Endothelial cell of umbilical vein (primary cell): ENCODE results near the gene SOX15. TPM values are rescaled to one million over a fixed set of nuclear protein-coding genes. Genes with fewer than 3 reads are reported as not detected.
A peak's percentile ranks its signal among the peaks of the same experiment; 100 is the strongest.

Experiments used
- Bru-seq: library from RNA; stranded (reverse); fragments of 400-500 nt; gene quantifications from one replicate; lab custom pipeline; 2021; lab: Mats Ljungman, UMichigan
- BruChase-seq, 2 experiments: library from RNA; stranded (reverse); fragments of 400-500 nt; gene quantifications; one replicate each; lab custom pipeline; 2021; lab: Mats Ljungman, UMichigan
- BruUV-seq: library from RNA; stranded (reverse); fragments of 400-500 nt; replicated peaks from 2 replicates; lab custom pipeline; 2021; lab: Mats Ljungman, UMichigan
- CTCF ChIA-PET: fragments of 300-600, 350-600 bp; sonication (Branson Sonifier 250); formaldehyde crosslinking; loops from one replicate; lab custom pipeline; 2021; ENCODE audit warnings: antibody characterized with exemption, inconsistent platforms; lab: Charles Lee
- POLR2A ChIA-PET: fragments of 300-600, 350-600 bp; sonication (Branson Sonifier 250); formaldehyde crosslinking; loops from one replicate; lab custom pipeline; 2021; ENCODE audit warnings: antibody characterized with exemption, inconsistent platforms; lab: Charles Lee
- DNase-seq: peaks from one replicate; pipeline ENCODE4 v3.0.0-alpha.2; 2011; ENCODE audit warnings: low read depth, low spot score
- FAIRE-seq: peaks from 2 replicates; lab custom pipeline; 2011; peaks lifted over from hg19 to GRCh38; lab: Jason Lieb, UNC
- H2AFZ ChIP-seq: 2 replicates; pipeline ENCODE4 v1.6.0; 2012; ENCODE audit warnings: low read depth, low read length, control low read depth, inconsistent platforms
- H3K27ac ChIP-seq: 2 replicates; pipeline ENCODE4 v1.5.1; 2011; ENCODE audit warnings: low read depth, mild to moderate bottlenecking, control low read depth, low read length, moderate library complexity; ENCODE audit not compliant: insufficient read depth
- H3K27me3 ChIP-seq, 2 experiments: 2 replicates each; pipeline versions ENCODE4 v1.6.0 to v1.6.1; 2011; ENCODE audit warnings: low read length in 2 of 2, mixed read lengths in 1 of 2; ENCODE audit not compliant: control insufficient read depth in 2 of 2, insufficient read depth in 2 of 2
- H3K36me3 ChIP-seq, 2 experiments: 2 replicates in 1 of 2; 3 replicates in 1 of 2; pipeline ENCODE4 v1.5.1; 2011; ENCODE audit warnings: low read length in 2 of 2, mild to moderate bottlenecking in 1 of 2, moderate library complexity in 1 of 2; ENCODE audit not compliant: control insufficient read depth in 2 of 2, insufficient read depth in 2 of 2; ENCODE audit errors: extremely low read depth in 1 of 2
- H3K4me1 ChIP-seq: 3 replicates; pipeline ENCODE4 v1.5.1; 2011; ENCODE audit warnings: mild to moderate bottlenecking, low read length; ENCODE audit not compliant: control insufficient read depth, insufficient read depth; ENCODE audit errors: extremely low read depth
- H3K4me2 ChIP-seq: 2 replicates; pipeline ENCODE4 v1.6.1; 2011; ENCODE audit warnings: low read length, control low read depth, mixed read lengths; ENCODE audit not compliant: insufficient read depth
- H3K4me3 ChIP-seq, 3 experiments: fragments of 200-600 bp in 1 of 3; sonication (generic), shearing (Covaris generic) in 1 of 3; replicated peaks in 1 of 3; 2 replicates each; pipeline ENCODE4 v1.5.1; 2011 to 2016; ENCODE audit warnings: control low read depth in 3 of 3, low read length in 3 of 3, mild to moderate bottlenecking in 2 of 3, inconsistent platforms in 1 of 3, low read depth in 1 of 3, moderate library complexity in 1 of 3; ENCODE audit not compliant: insufficient read depth in 1 of 3
- H3K79me2 ChIP-seq: 2 replicates; pipeline ENCODE4 v1.6.0; 2012; ENCODE audit warnings: low read length, inconsistent platforms; ENCODE audit not compliant: control insufficient read depth, insufficient read depth
- H3K9ac ChIP-seq: replicated peaks from 2 replicates; pipeline ENCODE3; 2011; ENCODE audit warnings: low read length, control low read depth; ENCODE audit not compliant: insufficient read depth; ENCODE audit errors: extremely low read depth
- H3K9me1 ChIP-seq: replicated peaks from 3 replicates; pipeline ENCODE4 v1.6.0; 2011; ENCODE audit warnings: mild to moderate bottlenecking, low read length; ENCODE audit not compliant: control insufficient read depth, insufficient read depth; ENCODE audit errors: extremely low read depth
- H3K9me3 ChIP-seq: replicated peaks from 2 replicates; pipeline ENCODE4 v1.5.1; 2012; ENCODE audit warnings: low read length, inconsistent platforms; ENCODE audit not compliant: control insufficient read depth, insufficient read depth
- H4K20me1 ChIP-seq: replicated peaks from 2 replicates; pipeline ENCODE3; 2011; ENCODE audit warnings: mild to moderate bottlenecking, low read length; ENCODE audit not compliant: control insufficient read depth, insufficient read depth; ENCODE audit errors: extremely low read depth
- FOS ChIP-seq: IDR thresholded peaks from 2 replicates; pipeline ENCODE4 v1.6.1; 2011; ENCODE audit warnings: mild to moderate bottlenecking, low read length, moderate library complexity, borderline replicate concordance; ENCODE audit not compliant: insufficient read depth
- MYC ChIP-seq: IDR thresholded peaks from one replicate; pipeline ENCODE4 v1.6.1; 2011; ENCODE audit warnings: mild to moderate bottlenecking, low read depth, low read length
- POLR2A ChIP-seq: IDR thresholded peaks from 2 replicates; pipeline ENCODE4 v1.6.1; 2012; ENCODE audit warnings: low read depth, mild to moderate bottlenecking, control low read depth, low read length
- dilution Hi-C: fragments of 300-500 bp; cut with MboI; formaldehyde crosslinking; loops from one replicate; pipeline ENCODE4 v1.15.0; 2019; ENCODE audit warnings: low sequenced_read_pairs; ENCODE audit not compliant: extremely low pct_ligation_motif_present
- intact Hi-C: fragments of 100-400 bp; cut with micrococcal nuclease; formaldehyde crosslinking; loops from one replicate; pipeline ENCODE4 v1.10.0; 2022
- long read RNA-seq: library from polyadenylated mRNA; stranded (forward); transcript quantifications from one replicate; pipeline ENCODE4 v2.0.0, GENCODE V29; 2021
- polyA minus RNA-seq, 3 experiments: library from RNA; depleted of rRNA, polyadenylated mRNA; stranded (reverse); fragments of >200 nt; gene quantifications; 1 replicate in 1 of 3; 2 replicates in 2 of 3; pipeline ENCODE4 v1.2.3, GENCODE V29; 2011
- polyA plus RNA-seq, 4 experiments: library from polyadenylated mRNA; depleted of rRNA in 3 of 4; stranded (reverse) in 3 of 4; unstranded in 1 of 4; fragments of >200 nt; gene quantifications; 2 replicates each; pipeline versions ENCODE4 v1.2.1 to v1.2.3, GENCODE V29; 2011 to 2012; ENCODE audit warnings: missing spikeins in 1 of 4
- total RNA-seq: library from RNA; stranded (reverse); gene quantifications from 2 replicates; pipeline ENCODE4 v1.2.3, GENCODE V29; 2021
- TF ChIP-seq, protein P1 (sequence below): IDR thresholded peaks from 2 replicates; pipeline ENCODE4 v1.6.1; 2011; ENCODE audit not compliant: insufficient read depth, insufficient read length

Gene SOX15
- 0.39 and 0.46 TPM in 2 replicates for total RNA-seq
- polyA plus RNA-seq: 0.19 and 0.26 TPM in 2 replicates
- 0.08 and 0.16 TPM in 2 replicates for polyA plus RNA-seq (2011; cell fraction: cytosol; rRNA removed)
- polyA plus RNA-seq (2011; cell fraction: nucleus; rRNA removed): 0.28 and 0.67 TPM in 2 replicates
- polyA plus RNA-seq (2012): 0.48 and 1.0 TPM in 2 replicates
- 0.53 TPM in 1 of 2 replicates, not detected in the other for polyA minus RNA-seq
- polyA minus RNA-seq (2011; cell fraction: cytosol; rRNA and poly(A)+ RNA removed): not detected
- polyA minus RNA-seq (2011; cell fraction: nucleus; rRNA and poly(A)+ RNA removed): 0.58 and 0.67 TPM in 2 replicates
- percentile 10 among the genes with signal in this experiment for Bru-seq, nascent RNA
- BruChase-seq, experiment 1, labeled RNA remaining after a 6-hour chase: percentile 33 among the genes with signal in this experiment
- percentile 24 among the genes with signal in this experiment for BruChase-seq, experiment 2, labeled RNA remaining after a 2-hour chase
- long read RNA-seq, partial matches to known transcripts: 0 of 11 reads
- long read RNA-seq, other reads (novel, unspliced or antisense): 11 of 11 reads

DNA sequence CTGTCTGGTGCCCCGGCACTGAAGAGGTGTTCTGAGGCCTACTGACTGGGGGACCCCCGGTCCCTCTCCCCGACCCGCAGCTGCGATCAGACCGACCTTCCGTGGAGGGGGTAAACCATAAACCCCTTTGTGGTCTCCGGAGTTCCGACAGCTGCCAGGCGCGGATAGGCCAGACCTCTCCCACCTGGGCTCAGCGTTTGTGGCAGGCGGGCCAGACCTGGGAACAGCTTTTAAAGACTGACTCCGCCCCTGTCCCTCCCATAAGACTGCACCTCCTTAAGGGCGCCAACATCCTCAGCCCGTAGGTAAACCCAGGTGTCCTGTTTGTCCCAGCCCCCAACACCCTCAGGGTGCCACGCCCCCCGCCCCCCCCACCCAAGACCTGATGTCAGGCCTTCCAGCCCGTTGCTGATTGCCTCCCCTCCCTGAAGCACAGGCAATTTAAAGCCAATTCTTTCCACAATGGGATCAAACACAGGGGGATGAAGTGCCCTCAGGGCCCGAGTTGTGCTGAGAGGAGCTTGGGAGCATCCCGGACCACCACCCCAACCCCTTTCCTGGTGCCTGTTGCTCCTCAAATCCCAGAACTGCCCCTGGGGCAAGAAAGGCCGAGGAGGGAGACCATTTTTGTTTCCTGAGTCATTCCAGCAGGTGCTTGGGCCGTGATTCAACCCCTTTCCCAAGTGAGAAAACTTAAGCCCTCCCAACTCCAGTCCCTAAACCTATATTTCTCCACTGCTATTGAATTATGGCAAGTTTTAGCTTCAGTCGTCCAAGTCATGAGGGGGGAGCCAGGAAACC lies at the start of gene SOX15:
Gene SOX15, minus strand, starts transcription at position 204 of the 801 bp plus-strand sequence. CDS start 418 bp downstream, outside the sequence.
- intact Hi-C loops (loop anchor here (1.0 to 2.0 kb wide), 5 partner anchors 18 to 234 kb away; partner anchors contain the start of genes FXR2 and SENP3), dilution Hi-C loops (no loop called here)
- no peak within 1 kb of the TSS for H3K9ac ChIP-seq
- no peaks in the 10 kb centered on the region for H3K9me1 ChIP-seq
- peaks cover 10% of the 10 kb centered on the region for H3K4me1 ChIP-seq
- H3K9me3 ChIP-seq: no peaks in the 10 kb centered on the region
- H2AFZ ChIP-seq: no peak within 1 kb of the TSS
- peaks cover 14 to 43% of the 10 kb centered on the region in 2 experiments for H3K36me3 ChIP-seq
- peak within 1 kb of the TSS; percentile 19 for H3K4me2 ChIP-seq
- H3K4me3 ChIP-seq: no peak within 1 kb of the TSS
- no TSS peak for BruUV-seq
- POLR2A ChIA-PET: interaction anchor here (0.7 to 1.9 kb wide), 3 partner anchors 10 to 97 kb away, joined by 3 to 6 read pairs (median 4); partner anchors contain the start of genes CD68 and TP53
- H3K27ac ChIP-seq: no peak within 1 kb of the TSS
- H3K79me2 ChIP-seq: peaks cover 9% of the 10 kb centered on the region
- no peaks in the 10 kb centered on the region for H3K27me3 ChIP-seq
- CTCF ChIA-PET: interaction anchor here (0.8 to 5.1 kb wide), 31 partner anchors 9 to 545 kb away, joined by 3 to 61 read pairs (median 5); partner anchors contain the start of genes CD68, SENP3, TMEM102 and TMEM95
- TF ChIP-seq POLR2A (no peak), MYC (no peak), FOS (no peak)
- TF ChIP-seq, protein P1, sequence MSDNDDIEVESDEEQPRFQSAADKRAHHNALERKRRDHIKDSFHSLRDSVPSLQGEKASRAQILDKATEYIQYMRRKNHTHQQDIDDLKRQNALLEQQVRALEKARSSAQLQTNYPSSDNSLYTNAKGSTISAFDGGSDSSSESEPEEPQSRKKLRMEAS: no peak
- DNase-seq: no peak
- FAIRE-seq: peak; percentile 8
- no peaks in the 10 kb centered on the region for H4K20me1 ChIP-seq
